Sigmoid colon (tissue), 7 donors: ENCODE data around the gene PPP1R13L. TPM values are rescaled to one million over a fixed set of nuclear protein-coding genes. Genes with fewer than 3 reads are reported as not detected.

Source experiments
- DNase-seq: peaks from one replicate; pipeline ENCODE4 v3.0.0-alpha.2; 2019
- H3K27ac ChIP-seq, 4 donors: fragments of 200-600 bp; sonication (generic); one replicate each; pipeline ENCODE4 v1.5.1; 2016 to 2019; ENCODE audit warnings: mild to moderate bottlenecking in 1 of 4
- H3K27me3 ChIP-seq, 3 donors: fragments of 200-600 bp; sonication (generic); one replicate each; pipeline ENCODE4 v1.5.1; 2019; ENCODE audit warnings: mild to moderate bottlenecking in 1 of 3
- H3K36me3 ChIP-seq, 4 donors: fragments of 200-600 bp; sonication (generic); one replicate each; pipeline ENCODE4 v1.5.1; 2016 to 2019
- H3K4me1 ChIP-seq, 4 donors: fragments of 200-600 bp; sonication (generic); one replicate each; pipeline ENCODE4 v1.5.1; 2017 to 2019
- H3K4me3 ChIP-seq, 4 donors: fragments of 200-600 bp; sonication (generic); one replicate each; pipeline ENCODE4 v1.5.1; 2017 to 2019; ENCODE audit warnings: mild to moderate bottlenecking in 2 of 4, moderate library complexity in 1 of 4
- H3K9me3 ChIP-seq, 4 donors: fragments of 200-600 bp in 3 of 4; sonication (generic) in 3 of 4; one replicate each; pipeline versions ENCODE4 v1.5.1 to v1.6.1; 2013 to 2019
- CTCF ChIP-seq, 4 experiments: fragments of 450-650 bp in 3 of 4; fragments of 200-600 bp in 1 of 4; IDR thresholded peaks; one replicate each; pipeline ENCODE4 v1.5.1; 2016 to 2019; ENCODE audit warnings: antibody characterized with exemption in 4 of 4, mild to moderate bottlenecking in 3 of 4, moderate library complexity in 2 of 4
- EP300 ChIP-seq, 4 donors: sonication (generic); formaldehyde crosslinking; IDR thresholded peaks; one replicate each; pipeline ENCODE4 v1.6.1; 2017; ENCODE audit warnings: antibody characterized with exemption in 4 of 4
- POLR2A ChIP-seq, 2 donors: fragments of 450-650 bp; IDR thresholded peaks; one replicate each; pipeline ENCODE4 v1.6.1; 2016; ENCODE audit warnings: antibody characterized with exemption in 2 of 2, mild to moderate bottlenecking in 2 of 2, moderate library complexity in 2 of 2
- POLR2AphosphoS5 ChIP-seq, 4 donors: sonication (generic); formaldehyde crosslinking; IDR thresholded peaks; one replicate each; pipeline ENCODE4 v1.6.1; 2017; ENCODE audit warnings: antibody characterized with exemption in 4 of 4
- WGBS, 2 donors: extraction: QIAGEN DNeasy Blood & Tissue Kit; methylation state at CpG; one replicate each; pipeline ENCODE4 v1.1.7; 2013; 5-methylcytosine and 5-hydroxymethylcytosine counted together
- intact Hi-C: fragments of 100-400 bp; cut with DNase I; formaldehyde crosslinking; loops from one replicate; pipeline ENCODE4 v1.15.1; 2023
- polyA plus RNA-seq, 3 donors: library from polyadenylated mRNA; stranded (reverse); fragments of 200-250 nt; gene quantifications; one replicate each; pipeline ENCODE4 v1.2.3, GENCODE V29; 2013
- total RNA-seq, 4 donors: library from RNA; depleted of rRNA; stranded (reverse); fragments of >200 nt; gene quantifications; one replicate each; pipeline ENCODE4 v1.1.0, GENCODE V29; 2016
- donor health status: healthy with polysubstance abuse.
- donor health status: Bipolar disorder and iron deficiency.
- donor health status: healthy.

The PPP1R13L gene
- total and polyA plus RNA-seq, 7 donors: 5.8 to 34.0 (median 9.4) TPM

GRCh38 chr19:45354241-45354842 lies 50.5 kb downstream of the PPP1R13L start:
- 94% methylated on average over 11 of the region's 11 CpGs for WGBS, 2 donors
- Histone ChIP-seq H3K9me3 (no peaks in the 10 kb centered on the region), H3K27me3 (no peaks in the 10 kb centered on the region), H3K4me3 (no peak overlapping the region), H3K36me3 (peaks cover 0 to 45% (median 5%) of the 10 kb centered on the region in 4 donors), H3K27ac (no peak overlapping the region), H3K4me1 (no peaks in the 10 kb centered on the region)
- no peak for DNase-seq
- TF ChIP-seq POLR2A (IDR thresholded peaks at IDR 0.05): no peak
- no peak for TF ChIP-seq EP300 (IDR thresholded peaks at IDR 0.05)
- no peak for TF ChIP-seq POLR2AphosphoS5 (IDR thresholded peaks at IDR 0.05)
- TF ChIP-seq CTCF (IDR thresholded peaks at IDR 0.05): no peak
- intact Hi-C loops: no loop called here

GRCh38 chr19:45352914-45353796 lies 51.7 kb downstream of the PPP1R13L start:
- Histone ChIP-seq H3K27ac (no peak overlapping the region), H3K36me3 (peaks cover 0 to 44% (median 5%) of the 10 kb centered on the region in 4 donors), H3K4me1 (no peaks in the 10 kb centered on the region), H3K4me3 (no peak overlapping the region), H3K27me3 (peaks cover 0 to 4% (median 0%) of the 10 kb centered on the region in 3 donors), H3K9me3 (no peaks in the 10 kb centered on the region)
- intact Hi-C loops: no loop called here
- TF ChIP-seq EP300 (IDR thresholded peaks at IDR 0.05): no peak
- TF ChIP-seq POLR2A (IDR thresholded peaks at IDR 0.05): no peak
- TF ChIP-seq CTCF (IDR thresholded peaks at IDR 0.05): no peak
- no peak for TF ChIP-seq POLR2AphosphoS5 (IDR thresholded peaks at IDR 0.05)
- no peak for DNase-seq
- WGBS, 2 donors: 94 to 95% methylated on average over 20 of the region's 20 CpGs

GRCh38 chr19:45352471-45352870 lies 52.4 kb downstream of the PPP1R13L start:
- H3K27me3 ChIP-seq: peaks cover 0 to 10% (median 6%) of the 10 kb centered on the region in 3 donors
- no peak for DNase-seq
- H3K27ac ChIP-seq: no peak overlapping the region
- TF ChIP-seq POLR2AphosphoS5 (IDR thresholded peaks at IDR 0.05) (no peak), EP300 (IDR thresholded peaks at IDR 0.05) (no peak), POLR2A (IDR thresholded peaks at IDR 0.05) (no peak), CTCF (IDR thresholded peaks at IDR 0.05) (no peak)
- no peaks in the 10 kb centered on the region for H3K9me3 ChIP-seq
- no peak overlapping the region for H3K4me3 ChIP-seq
- H3K4me1 ChIP-seq: no peaks in the 10 kb centered on the region
- intact Hi-C loops: no loop called here
- WGBS, 2 donors: 90 to 94% methylated on average over 20 of the region's 20 CpGs
- H3K36me3 ChIP-seq: peaks cover 0 to 44% (median 5%) of the 10 kb centered on the region in 4 donors

- Histone ChIP-seq H3K4me3 (no peak overlapping the region), H3K27me3 (peaks cover 0 to 13% (median 10%) of the 10 kb centered on the region in 3 donors), H3K36me3 (peaks cover 0 to 44% (median 5%) of the 10 kb centered on the region in 4 donors), H3K4me1 (no peaks in the 10 kb centered on the region), H3K9me3 (no peaks in the 10 kb centered on the region), H3K27ac (no peak overlapping the region)
- no peak for DNase-seq
- intact Hi-C loops: no loop called here
- no peak for TF ChIP-seq EP300 (IDR thresholded peaks at IDR 0.05)
- TF ChIP-seq POLR2A (IDR thresholded peaks at IDR 0.05): no peak
- TF ChIP-seq CTCF (IDR thresholded peaks at IDR 0.05): no peak
- TF ChIP-seq POLR2AphosphoS5 (IDR thresholded peaks at IDR 0.05): no peak
- WGBS, 2 donors: 90 to 91% methylated on average over 15 of the region's 15 CpGs
Observed at GRCh38 chr19:45352062-45352461, 52.8 kb downstream of the PPP1R13L start.
